HepG2 (cell line): Measurements from ENCODE around the gene ST7L. TPM values are rescaled to one million over a fixed set of nuclear protein-coding genes. Genes with fewer than 3 reads are reported as not detected.

Experiments
- ADNP ChIP-seq: sonication (generic); formaldehyde crosslinking; IDR thresholded peaks from 2 replicates; pipeline ENCODE4 v1.4.0; 2020; ENCODE audit warnings: missing genetic modification reagents
- HNRNPLL ChIP-seq: fragments of 200-400 bp; formaldehyde crosslinking; IDR thresholded peaks from 2 replicates; pipeline ENCODE4 v1.6.1; 2017; ENCODE audit warnings: mild to moderate bottlenecking, low read depth, low read length; ENCODE audit not compliant: poor library complexity, severe bottlenecking
- KAT2B ChIP-seq: fragments of 150-350 bp; IDR thresholded peaks from 2 replicates; pipeline ENCODE4 v1.6.1; 2014; ENCODE audit warnings: low read depth, low read length, borderline replicate concordance
- NCOA1 ChIP-seq: sonication (generic); formaldehyde crosslinking; IDR thresholded peaks from 2 replicates; pipeline ENCODE4 v1.9.0; 2021; ENCODE audit warnings: missing genetic modification reagents
- NFATC3 ChIP-seq: sonication (generic); formaldehyde crosslinking; IDR thresholded peaks from 2 replicates; pipeline ENCODE4 v1.5.1; 2020; ENCODE audit warnings: mild to moderate bottlenecking, missing genetic modification reagents
- NKX3-1 ChIP-seq: sonication (generic); formaldehyde crosslinking; IDR thresholded peaks from 2 replicates; pipeline ENCODE4 v1.5.0; 2020; ENCODE audit warnings: missing genetic modification reagents
- POLR2AphosphoS2 ChIP-seq: IDR thresholded peaks from 2 replicates; pipeline ENCODE4 v1.6.1; 2011; ENCODE audit warnings: low read depth, low read length, improper control_type of control experiment
- SRSF4 ChIP-seq: fragments of 200-400 bp; formaldehyde crosslinking; IDR thresholded peaks from one replicate; pipeline ENCODE4 v1.6.1; 2018; ENCODE audit warnings: mild to moderate bottlenecking, low read depth, low read length, moderate library complexity; ENCODE audit not compliant: poor library complexity, severe bottlenecking
- U2AF1 ChIP-seq: fragments of 200-400 bp; formaldehyde crosslinking; optimal IDR thresholded peaks from 2 replicates; pipeline ENCODE3; 2017; ENCODE audit warnings: mild to moderate bottlenecking, low read depth, low read length
- ZNF263 ChIP-seq: sonication (generic); formaldehyde crosslinking; IDR thresholded peaks from 2 replicates; pipeline ENCODE4 v1.4.0; 2020; ENCODE audit warnings: missing genetic modification reagents
- ZNF292 ChIP-seq: sonication (generic); formaldehyde crosslinking; IDR thresholded peaks from 2 replicates; pipeline ENCODE4 v1.8.1; 2022; ENCODE audit warnings: mild to moderate bottlenecking, low read depth, missing genetic modification reagents, borderline replicate concordance
- ZNF563 ChIP-seq: sonication (generic); formaldehyde crosslinking; IDR thresholded peaks from 2 replicates; pipeline ENCODE4 v1.8.0; 2022; ENCODE audit warnings: mild to moderate bottlenecking, moderate library complexity, missing genetic modification reagents
- ZNF879 ChIP-seq: sonication (generic); formaldehyde crosslinking; IDR thresholded peaks from 2 replicates; pipeline ENCODE4 v1.8.1; 2023; ENCODE audit warnings: missing genetic modification reagents
- polyA plus RNA-seq, 8 experiments: library from polyadenylated mRNA; depleted of rRNA in 3 of 8; stranded (reverse) in 7 of 8; unstranded in 1 of 8; fragments of >200 nt; fragmentation: Illumina TruSeq in 4 of 8; extraction: Trizol in 4 of 8; gene quantifications; 2 replicates each; pipeline versions ENCODE4 v1.2.1 to v1.2.3, GENCODE V29; 2011 to 2016; ENCODE audit warnings: low read depth in 4 of 8, missing spikeins in 1 of 8, mixed read lengths in 1 of 8; ENCODE audit not compliant: insufficient read depth in 1 of 8
- total RNA-seq, 5 experiments: library from RNA; depleted of rRNA; stranded (reverse); fragments of >200 nt; fragmentation: Illumina TruSeq; extraction: Trizol; gene quantifications; 2 replicates each; pipeline ENCODE4 v1.2.3, GENCODE V29; 2016; ENCODE audit warnings: low read depth in 1 of 5
- TF ChIP-seq, protein P1 (sequence below): sonication (generic); formaldehyde crosslinking; IDR thresholded peaks from 2 replicates; pipeline ENCODE4 v1.4.0; 2020; ENCODE audit warnings: missing genetic modification reagents
- TF ChIP-seq, protein P2 (sequence below): IDR thresholded peaks from 2 replicates; pipeline ENCODE4 v1.6.1; 2016; ENCODE audit warnings: missing biosample characterization, missing genetic modification reagents, low read depth
- TF ChIP-seq, protein P3 (sequence below): sonication (generic); formaldehyde crosslinking; conservative IDR thresholded peaks from 2 replicates; pipeline ENCODE4 v1.4.0; 2020; ENCODE audit warnings: missing genetic modification reagents
- TF ChIP-seq, protein P4 (sequence below): sonication (generic); formaldehyde crosslinking; IDR thresholded peaks from 2 replicates; pipeline ENCODE4 v1.4.0; 2020; ENCODE audit warnings: mild to moderate bottlenecking, missing genetic modification reagents
- TF ChIP-seq, protein P5 (sequence below): sonication (generic); formaldehyde crosslinking; IDR thresholded peaks from 2 replicates; pipeline ENCODE4 v1.4.0; 2020; ENCODE audit warnings: missing genetic modification reagents
- TF ChIP-seq, protein P6 (sequence below): sonication (generic); formaldehyde crosslinking; IDR thresholded peaks from 2 replicates; pipeline ENCODE4 v1.4.0; 2020; ENCODE audit warnings: missing genetic modification reagents

Gene ST7L
- total and polyA plus RNA-seq, 2 of the 13 experiments (the other 11 are each of a cell fraction or from before 2014, with no cell fraction given): 8.6 to 19.9 TPM

DNA sequence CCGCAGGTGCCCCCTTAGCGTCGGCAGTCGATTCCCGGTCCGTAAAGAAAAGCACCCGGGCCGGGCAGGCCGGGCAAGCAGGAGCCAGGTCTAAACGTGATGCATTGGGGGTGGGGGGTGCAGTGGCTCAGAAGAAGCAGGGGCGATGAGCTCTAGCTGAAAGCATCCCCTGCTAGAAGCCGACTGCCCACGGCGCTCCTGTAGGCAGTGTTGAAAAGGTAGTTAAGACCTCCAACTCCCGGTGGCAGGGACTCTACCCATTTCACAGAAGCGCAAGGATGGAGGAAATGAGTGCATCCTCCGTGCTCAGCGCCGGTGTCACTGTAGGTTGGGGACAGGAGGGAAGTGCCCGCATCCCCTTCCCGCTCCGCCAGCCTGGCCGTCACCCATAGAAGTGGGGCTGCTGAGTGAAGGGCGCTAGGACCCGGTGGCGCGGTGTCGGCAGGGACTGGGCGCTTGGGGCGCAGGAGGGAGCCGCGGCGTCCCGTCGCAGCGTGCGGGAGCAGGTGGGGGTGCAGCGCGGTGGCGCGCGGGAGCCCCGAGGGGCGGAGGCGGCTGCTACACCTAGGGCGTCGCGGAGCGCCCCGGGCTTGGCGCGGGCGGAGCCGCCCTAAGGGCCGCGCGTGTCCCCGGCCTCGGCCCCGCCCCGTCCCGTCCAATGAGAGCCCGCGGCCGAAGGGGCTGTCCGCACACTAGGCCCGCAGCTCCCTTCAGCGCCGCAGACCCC lies 110.5 kb downstream of the ST7L start, which contains the start of gene WNT2B (continued):
- TF ChIP-seq ZNF879 (CRISPR knock-in tag) (no peak), ZNF292 (CRISPR knock-in tag) (no peak), POLR2AphosphoS2 (no peak), KAT2B (no peak), HNRNPLL (no peak), NFATC3 (CRISPR knock-in tag) (no peak), NCOA1 (CRISPR knock-in tag) (no peak), NKX3-1 (no peak), ZNF263 (CRISPR knock-in tag) (no peak), U2AF1 (no peak), ZNF563 (0 out of 2 replicates have a peak, but pooled peaks have one; percentile 13), ADNP (no peak), SRSF4 (no peak)
- TF ChIP-seq, protein P1, sequence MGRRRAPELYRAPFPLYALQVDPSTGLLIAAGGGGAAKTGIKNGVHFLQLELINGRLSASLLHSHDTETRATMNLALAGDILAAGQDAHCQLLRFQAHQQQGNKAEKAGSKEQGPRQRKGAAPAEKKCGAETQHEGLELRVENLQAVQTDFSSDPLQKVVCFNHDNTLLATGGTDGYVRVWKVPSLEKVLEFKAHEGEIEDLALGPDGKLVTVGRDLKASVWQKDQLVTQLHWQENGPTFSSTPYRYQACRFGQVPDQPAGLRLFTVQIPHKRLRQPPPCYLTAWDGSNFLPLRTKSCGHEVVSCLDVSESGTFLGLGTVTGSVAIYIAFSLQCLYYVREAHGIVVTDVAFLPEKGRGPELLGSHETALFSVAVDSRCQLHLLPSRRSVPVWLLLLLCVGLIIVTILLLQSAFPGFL (CRISPR knock-in tag): no peak
- TF ChIP-seq, protein P2, sequence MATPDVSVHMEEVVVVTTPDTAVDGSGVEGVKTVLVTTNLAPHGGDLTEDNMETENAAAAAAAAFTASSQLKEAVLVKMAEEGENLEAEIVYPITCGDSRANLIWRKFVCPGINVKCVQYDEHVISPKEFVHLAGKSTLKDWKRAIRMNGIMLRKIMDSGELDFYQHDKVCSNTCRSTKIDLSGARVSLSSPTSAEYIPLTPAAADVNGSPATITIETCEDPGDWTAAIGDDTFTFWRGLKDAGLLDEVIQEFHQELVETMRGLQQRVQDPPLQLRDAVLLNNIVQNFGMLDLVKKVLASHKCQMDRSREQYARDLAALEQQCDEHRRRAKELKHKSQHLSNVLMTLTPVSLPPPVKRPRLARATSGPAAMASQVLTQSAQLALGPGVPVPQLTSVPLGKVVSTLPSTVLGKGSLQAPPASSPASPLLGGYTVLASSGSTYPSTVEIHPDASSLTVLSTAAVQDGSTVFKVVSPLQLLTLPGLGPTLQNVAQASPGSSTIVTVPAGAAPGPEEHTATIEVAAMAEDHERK (CRISPR knock-in tag): no peak
- TF ChIP-seq, protein P3, sequence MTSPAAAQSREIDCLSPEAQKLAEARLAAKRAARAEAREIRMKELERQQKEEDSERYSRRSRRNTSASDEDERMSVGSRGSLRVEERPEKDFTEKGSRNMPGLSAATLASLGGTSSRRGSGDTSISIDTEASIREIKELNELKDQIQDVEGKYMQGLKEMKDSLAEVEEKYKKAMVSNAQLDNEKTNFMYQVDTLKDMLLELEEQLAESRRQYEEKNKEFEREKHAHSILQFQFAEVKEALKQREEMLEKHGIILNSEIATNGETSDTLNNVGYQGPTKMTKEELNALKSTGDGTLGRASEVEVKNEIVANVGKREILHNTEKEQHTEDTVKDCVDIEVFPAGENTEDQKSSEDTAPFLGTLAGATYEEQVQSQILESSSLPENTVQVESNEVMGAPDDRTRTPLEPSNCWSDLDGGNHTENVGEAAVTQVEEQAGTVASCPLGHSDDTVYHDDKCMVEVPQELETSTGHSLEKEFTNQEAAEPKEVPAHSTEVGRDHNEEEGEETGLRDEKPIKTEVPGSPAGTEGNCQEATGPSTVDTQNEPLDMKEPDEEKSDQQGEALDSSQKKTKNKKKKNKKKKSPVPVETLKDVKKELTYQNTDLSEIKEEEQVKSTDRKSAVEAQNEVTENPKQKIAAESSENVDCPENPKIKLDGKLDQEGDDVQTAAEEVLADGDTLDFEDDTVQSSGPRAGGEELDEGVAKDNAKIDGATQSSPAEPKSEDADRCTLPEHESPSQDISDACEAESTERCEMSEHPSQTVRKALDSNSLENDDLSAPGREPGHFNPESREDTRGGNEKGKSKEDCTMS (CRISPR knock-in tag): no peak
- TF ChIP-seq, protein P4, sequence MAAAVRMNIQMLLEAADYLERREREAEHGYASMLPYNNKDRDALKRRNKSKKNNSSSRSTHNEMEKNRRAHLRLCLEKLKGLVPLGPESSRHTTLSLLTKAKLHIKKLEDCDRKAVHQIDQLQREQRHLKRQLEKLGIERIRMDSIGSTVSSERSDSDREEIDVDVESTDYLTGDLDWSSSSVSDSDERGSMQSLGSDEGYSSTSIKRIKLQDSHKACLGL (CRISPR knock-in tag): peak; percentile 17; the same call in 1 of the 2 replicates
- TF ChIP-seq, protein P5, sequence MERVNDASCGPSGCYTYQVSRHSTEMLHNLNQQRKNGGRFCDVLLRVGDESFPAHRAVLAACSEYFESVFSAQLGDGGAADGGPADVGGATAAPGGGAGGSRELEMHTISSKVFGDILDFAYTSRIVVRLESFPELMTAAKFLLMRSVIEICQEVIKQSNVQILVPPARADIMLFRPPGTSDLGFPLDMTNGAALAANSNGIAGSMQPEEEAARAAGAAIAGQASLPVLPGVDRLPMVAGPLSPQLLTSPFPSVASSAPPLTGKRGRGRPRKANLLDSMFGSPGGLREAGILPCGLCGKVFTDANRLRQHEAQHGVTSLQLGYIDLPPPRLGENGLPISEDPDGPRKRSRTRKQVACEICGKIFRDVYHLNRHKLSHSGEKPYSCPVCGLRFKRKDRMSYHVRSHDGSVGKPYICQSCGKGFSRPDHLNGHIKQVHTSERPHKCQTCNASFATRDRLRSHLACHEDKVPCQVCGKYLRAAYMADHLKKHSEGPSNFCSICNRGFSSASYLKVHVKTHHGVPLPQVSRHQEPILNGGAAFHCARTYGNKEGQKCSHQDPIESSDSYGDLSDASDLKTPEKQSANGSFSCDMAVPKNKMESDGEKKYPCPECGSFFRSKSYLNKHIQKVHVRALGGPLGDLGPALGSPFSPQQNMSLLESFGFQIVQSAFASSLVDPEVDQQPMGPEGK (CRISPR knock-in tag): 0 out of 2 replicates have a peak, but pooled peaks have one; percentile 13
- TF ChIP-seq, protein P6, sequence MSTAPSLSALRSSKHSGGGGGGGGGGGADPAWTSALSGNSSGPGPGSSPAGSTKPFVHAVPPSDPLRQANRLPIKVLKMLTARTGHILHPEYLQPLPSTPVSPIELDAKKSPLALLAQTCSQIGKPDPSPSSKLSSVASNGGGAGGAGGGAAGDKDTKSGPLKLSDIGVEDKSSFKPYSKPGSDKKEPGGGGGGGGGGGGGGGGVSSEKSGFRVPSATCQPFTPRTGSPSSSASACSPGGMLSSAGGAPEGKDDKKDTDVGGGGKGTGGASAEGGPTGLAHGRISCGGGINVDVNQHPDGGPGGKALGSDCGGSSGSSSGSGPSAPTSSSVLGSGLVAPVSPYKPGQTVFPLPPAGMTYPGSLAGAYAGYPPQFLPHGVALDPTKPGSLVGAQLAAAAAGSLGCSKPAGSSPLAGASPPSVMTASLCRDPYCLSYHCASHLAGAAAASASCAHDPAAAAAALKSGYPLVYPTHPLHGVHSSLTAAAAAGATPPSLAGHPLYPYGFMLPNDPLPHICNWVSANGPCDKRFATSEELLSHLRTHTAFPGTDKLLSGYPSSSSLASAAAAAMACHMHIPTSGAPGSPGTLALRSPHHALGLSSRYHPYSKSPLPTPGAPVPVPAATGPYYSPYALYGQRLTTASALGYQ: no peak
